Duodenal mucosa (tissue), 2 donors: Measurements from ENCODE around the gene NUTM2D.
A peak's percentile ranks its signal among the peaks of the same experiment; 100 is the strongest.
"Not testable (repeated sequence)": the region's sequence is repeated elsewhere in the genome, so short reads cannot be mapped to it uniquely, and the experiment has no call there.

Experiments used
- H3K27ac ChIP-seq: one replicate; pipeline ENCODE4 v1.7.0; 2013; ENCODE audit warnings: low read depth, low read length
- H3K27me3 ChIP-seq, 2 donors: one replicate each; pipeline ENCODE4 v1.7.0; 2013; ENCODE audit warnings: low read length in 2 of 2, control low read depth in 1 of 2; ENCODE audit not compliant: insufficient read depth in 2 of 2, control insufficient read depth in 1 of 2
- H3K36me3 ChIP-seq, 2 donors: one replicate each; pipeline ENCODE4 v1.7.0; 2013; ENCODE audit warnings: low read length in 2 of 2, control low read depth in 1 of 2; ENCODE audit not compliant: insufficient read depth in 2 of 2, control insufficient read depth in 1 of 2
- H3K4me1 ChIP-seq, 2 donors: one replicate each; pipeline ENCODE4 v1.7.0; 2013; ENCODE audit warnings: low read length in 2 of 2, control low read depth in 1 of 2; ENCODE audit not compliant: insufficient read depth in 2 of 2, control insufficient read depth in 1 of 2
- H3K4me3 ChIP-seq, 2 donors: one replicate each; pipeline ENCODE4 v1.7.0; 2013; ENCODE audit warnings: low read length in 2 of 2, low read depth in 1 of 2
- H3K9ac ChIP-seq, 2 donors: one replicate each; pipeline ENCODE4 v1.7.0; 2013; ENCODE audit warnings: low read length in 2 of 2, low read depth in 1 of 2
- H3K9me3 ChIP-seq, 2 donors: one replicate each; pipeline ENCODE4 v1.7.0; 2013; ENCODE audit warnings: low read length in 2 of 2, control low read depth in 1 of 2; ENCODE audit not compliant: control insufficient read depth in 1 of 2

NUTM2D gene

GRCh38 chr10:87369514-87370112, 12.1 kb downstream of the NUTM2D start:
- not testable (repeated sequence) for H3K27me3 ChIP-seq, H3K4me1 ChIP-seq, H3K27ac ChIP-seq, H3K4me3 ChIP-seq, H3K9me3 ChIP-seq, H3K36me3 ChIP-seq, H3K9ac ChIP-seq

- H3K4me1 ChIP-seq, H3K4me3 ChIP-seq, H3K9me3 ChIP-seq, H3K27ac ChIP-seq, H3K27me3 ChIP-seq, H3K9ac ChIP-seq, H3K36me3 ChIP-seq: not testable (repeated sequence)
Measured at GRCh38 chr10:87374091-87374490, 16.5 kb downstream of the NUTM2D start.

DNA sequence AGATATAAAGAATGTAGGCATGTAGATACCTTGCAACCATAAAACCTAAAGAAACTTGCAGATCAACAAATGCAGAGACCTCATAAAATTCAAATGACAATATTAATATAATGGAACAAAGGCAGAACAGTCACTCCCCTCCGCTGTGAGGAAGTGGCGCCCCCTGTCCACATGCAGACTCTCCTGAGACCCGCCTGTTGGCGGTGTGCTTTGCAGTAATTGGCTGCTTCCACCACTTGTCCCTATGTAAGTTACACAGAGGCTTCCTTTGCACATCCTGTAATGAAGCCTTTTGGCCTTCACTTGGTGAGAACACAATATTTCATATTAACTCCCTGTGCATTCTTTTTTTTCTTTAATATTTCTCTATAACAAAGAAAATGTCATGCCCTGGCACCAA, 21.6 kb downstream of the NUTM2D start:
- not testable (repeated sequence) for H3K36me3 ChIP-seq, H3K9ac ChIP-seq, H3K27ac ChIP-seq, H3K9me3 ChIP-seq, H3K4me3 ChIP-seq, H3K4me1 ChIP-seq, H3K27me3 ChIP-seq

DNA sequence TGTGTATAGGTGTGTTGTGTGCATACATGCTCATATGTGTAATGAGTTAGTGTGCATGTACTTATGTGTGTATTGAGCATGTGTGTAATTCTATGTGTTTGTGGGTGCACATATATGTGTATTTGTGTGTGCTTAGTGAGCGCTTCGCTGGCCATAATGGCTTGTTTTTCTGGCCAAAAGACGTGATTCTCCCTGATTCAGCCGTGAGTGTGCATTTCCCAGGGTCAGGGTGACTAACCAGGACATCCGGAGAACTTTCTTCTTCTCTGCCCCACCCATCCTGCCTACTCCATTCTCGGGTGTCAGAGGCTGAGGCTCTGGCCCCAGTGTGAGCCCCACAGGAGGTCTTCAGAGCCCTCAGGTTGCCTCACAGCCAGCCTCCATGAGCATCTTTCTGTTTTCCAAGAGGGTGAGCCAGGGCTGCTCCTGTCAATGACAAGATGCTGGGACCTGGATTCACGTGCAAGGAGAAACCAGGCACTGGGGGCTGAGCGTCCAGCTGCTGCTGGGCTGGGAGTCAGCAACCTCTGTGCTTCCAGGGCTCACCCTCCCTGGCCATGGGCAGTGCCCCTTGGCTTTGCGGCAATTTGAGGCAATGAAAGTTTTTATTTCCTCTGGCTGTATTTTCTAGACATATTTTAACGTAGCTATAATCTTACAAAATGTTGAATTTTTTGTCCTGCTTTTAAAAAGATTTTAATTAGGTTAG, 25.8 kb downstream of the NUTM2D start:
- H3K4me1 ChIP-seq, H3K9ac ChIP-seq, H3K36me3 ChIP-seq, H3K27ac ChIP-seq, H3K4me3 ChIP-seq, H3K27me3 ChIP-seq, H3K9me3 ChIP-seq: not testable (repeated sequence)

DNA sequence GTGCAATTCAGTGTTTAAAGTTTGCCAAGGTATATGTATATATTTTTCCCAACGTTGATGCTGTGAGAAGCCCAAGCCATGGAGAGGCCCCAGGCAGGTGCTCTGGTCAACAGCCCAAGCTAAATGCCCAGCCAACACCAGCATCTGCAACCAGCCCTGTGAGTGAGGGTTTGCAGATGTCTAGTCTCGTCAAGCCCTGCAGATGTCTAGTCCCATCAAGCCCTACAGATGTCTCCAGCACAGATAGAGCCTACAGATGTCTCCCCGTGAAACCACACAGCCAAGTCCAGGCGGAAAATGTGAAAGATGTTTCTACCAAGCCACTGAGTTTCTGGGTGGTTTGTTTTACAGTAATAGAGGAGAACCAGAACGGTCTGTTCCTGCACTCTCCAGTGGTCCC, 26.7 kb downstream of the NUTM2D start:
- not testable (repeated sequence) for H3K9ac ChIP-seq, H3K4me1 ChIP-seq, H3K27ac ChIP-seq, H3K36me3 ChIP-seq, H3K27me3 ChIP-seq, H3K4me3 ChIP-seq, H3K9me3 ChIP-seq

DNA sequence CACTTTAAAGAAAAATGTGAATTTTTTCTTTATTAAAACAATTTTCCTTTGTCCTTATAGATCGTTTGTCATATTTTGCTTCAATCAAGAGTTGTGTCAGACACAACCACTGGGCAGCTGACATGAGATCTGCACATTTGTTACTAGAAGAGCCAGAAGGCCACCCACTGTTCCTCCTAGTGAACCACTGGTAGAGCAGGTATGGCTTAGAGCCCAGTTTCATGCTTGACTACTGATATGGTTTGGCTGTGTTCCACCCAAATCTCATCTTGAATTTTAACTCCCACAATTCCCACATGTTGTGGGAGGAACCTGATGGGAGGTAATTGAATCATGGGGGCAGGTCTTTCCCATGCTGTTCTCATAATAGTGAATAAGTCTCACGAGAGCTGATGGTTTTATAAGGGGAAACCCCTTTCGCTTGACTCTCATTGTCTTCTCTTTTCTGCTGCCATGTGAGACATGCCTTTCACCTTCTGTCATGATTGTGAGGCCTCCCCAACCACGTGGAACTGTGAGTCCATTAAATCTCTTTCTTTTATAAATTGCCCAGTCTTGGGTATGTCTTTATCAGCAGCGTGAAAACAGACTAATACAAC, 28.3 kb downstream of the NUTM2D start:
- not testable (repeated sequence) for H3K9ac ChIP-seq, H3K4me3 ChIP-seq, H3K27ac ChIP-seq, H3K9me3 ChIP-seq, H3K4me1 ChIP-seq, H3K36me3 ChIP-seq, H3K27me3 ChIP-seq

DNA sequence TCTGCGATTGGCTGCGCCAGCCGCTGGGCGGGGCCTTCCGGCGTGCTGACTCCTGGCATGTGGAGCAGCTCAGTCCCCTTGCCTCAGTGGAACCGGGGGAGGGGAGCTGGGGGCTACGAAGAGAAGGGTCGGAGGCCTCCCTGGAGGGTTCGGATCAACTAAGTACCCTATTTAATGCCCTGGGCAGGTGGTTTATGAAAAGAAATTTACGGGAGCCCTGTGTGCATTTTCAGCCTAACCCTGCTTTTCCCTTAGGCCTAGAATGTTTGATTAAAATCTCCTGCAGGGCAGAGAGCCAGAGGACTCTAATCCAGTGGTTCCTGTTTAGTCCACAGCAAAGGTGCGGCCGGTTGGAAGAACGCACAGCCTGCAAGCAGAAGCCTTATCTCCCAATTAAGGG, 33.8 kb downstream of the NUTM2D start:
- H3K4me3 ChIP-seq, H3K9me3 ChIP-seq, H3K36me3 ChIP-seq, H3K27me3 ChIP-seq, H3K27ac ChIP-seq, H3K4me1 ChIP-seq, H3K9ac ChIP-seq: not testable (repeated sequence)

DNA sequence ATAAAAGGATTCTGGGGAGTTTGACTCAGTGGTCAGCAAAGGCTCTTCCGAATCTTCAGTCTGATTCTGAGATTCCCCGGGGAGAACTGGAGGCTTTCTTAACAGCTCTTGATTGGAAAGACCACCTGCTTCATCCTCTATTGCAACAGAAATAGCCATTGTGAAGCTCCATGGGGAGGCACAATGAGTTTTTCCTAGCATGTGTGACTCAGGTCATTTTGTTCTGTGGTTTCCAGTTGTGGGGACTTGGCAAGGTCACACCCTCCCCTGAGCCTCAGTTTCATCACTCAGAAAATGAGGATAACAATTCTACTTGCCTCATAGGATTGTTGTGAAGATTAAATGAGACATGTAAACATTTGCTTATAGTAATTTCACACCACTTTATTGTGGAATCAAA, 38.7 kb downstream of the NUTM2D start:
- H3K4me1 ChIP-seq, H3K27me3 ChIP-seq, H3K9me3 ChIP-seq, H3K4me3 ChIP-seq, H3K9ac ChIP-seq, H3K27ac ChIP-seq, H3K36me3 ChIP-seq: not testable (repeated sequence)

GRCh38 chr10:87398436-87398835, 40.9 kb downstream of the NUTM2D start:
- not testable (repeated sequence) for H3K4me1 ChIP-seq, H3K4me3 ChIP-seq, H3K27ac ChIP-seq, H3K9me3 ChIP-seq, H3K36me3 ChIP-seq, H3K27me3 ChIP-seq, H3K9ac ChIP-seq

DNA sequence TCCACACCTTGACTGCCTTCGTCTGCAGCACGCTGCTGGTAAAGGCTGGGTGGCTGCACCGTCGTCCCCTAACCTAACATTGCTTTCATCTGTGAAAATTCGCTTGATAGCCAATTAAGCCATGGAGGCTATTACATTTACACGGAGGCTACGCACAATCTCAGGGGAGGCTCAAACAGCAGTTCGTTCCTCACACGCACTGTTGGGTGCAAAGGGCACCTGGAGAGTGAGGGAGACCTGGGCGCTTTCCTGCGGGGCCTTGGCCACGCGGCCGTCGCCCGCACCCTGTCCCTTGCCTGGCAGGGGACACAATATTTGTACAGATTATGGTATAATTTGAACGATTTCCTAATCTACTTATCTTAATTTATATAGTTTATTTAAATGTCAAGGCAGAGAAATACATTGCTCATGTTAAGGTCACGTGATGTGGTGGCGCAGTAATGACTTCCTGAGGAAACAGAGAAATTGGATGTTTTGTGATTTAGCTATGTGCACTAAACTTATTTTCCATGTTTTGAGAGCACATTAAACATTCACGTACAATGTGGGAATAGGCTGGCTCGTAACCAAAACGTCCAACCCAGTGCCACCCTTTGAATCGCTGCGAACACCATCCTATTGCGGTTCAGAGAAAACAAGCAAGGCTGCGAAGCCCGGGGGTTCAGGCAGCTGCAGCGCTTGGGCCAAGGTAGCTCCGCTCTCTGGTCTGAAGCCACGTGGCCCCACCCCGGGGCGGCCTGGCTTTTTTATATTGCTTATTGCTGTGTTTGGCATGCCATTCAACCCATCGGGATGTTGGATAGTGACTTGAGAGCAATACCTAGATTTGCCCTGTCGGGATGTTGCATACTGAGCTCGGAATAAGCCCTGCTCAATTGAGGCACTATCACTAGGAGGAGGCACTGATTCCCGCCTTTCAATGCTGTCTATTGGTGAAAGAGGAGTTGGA, 50.2 kb downstream of the NUTM2D start:
- H3K36me3 ChIP-seq, H3K9ac ChIP-seq, H3K4me1 ChIP-seq, H3K27ac ChIP-seq, H3K9me3 ChIP-seq, H3K27me3 ChIP-seq: not testable (repeated sequence)
- peak overlapping the region in 1 of 2 donors; percentile 29 for H3K4me3 ChIP-seq
